GM21576 (cell line): ENCODE results near the gene SELENBP1.
A peak's percentile ranks its signal among the peaks of the same experiment; 100 is the strongest.
"Not testable (repeated sequence)": the region's sequence is repeated elsewhere in the genome, so short reads cannot be mapped to it uniquely, and the experiment has no call there.

Experiments
- ATAC-seq: cut with Tn5 transposase; IDR thresholded peaks from one replicate; pipeline ENCODE4 v1.9.1; 2021; ENCODE audit warnings: mild to moderate bottlenecking, moderate library complexity; ENCODE audit not compliant: unreplicated experiment

Gene SELENBP1

DNA sequence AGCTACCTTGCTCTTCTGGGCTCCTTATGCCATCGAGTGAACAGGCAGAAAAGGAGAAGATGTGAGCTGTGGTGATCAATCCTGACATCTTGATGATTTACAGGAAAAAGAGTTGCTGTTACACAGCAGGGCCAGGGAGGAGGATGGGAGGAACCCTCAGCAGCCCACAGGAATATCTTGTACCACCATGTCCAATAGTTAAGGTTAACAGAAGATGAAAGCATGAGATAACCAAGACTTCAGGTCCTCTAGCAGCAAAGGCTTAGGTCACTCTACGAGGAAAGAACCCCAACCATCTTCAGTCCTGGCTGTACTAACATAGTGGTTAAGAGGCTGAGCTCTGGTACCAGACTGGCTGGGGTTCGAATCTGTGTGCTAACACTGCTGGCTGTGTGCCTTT lies 12.1 kb upstream of the SELENBP1 start:
- ATAC-seq: no peak

GRCh38 chr1:151377150-151377884 lies 4.8 kb upstream of the SELENBP1 start:
- ATAC-seq: no peak

DNA sequence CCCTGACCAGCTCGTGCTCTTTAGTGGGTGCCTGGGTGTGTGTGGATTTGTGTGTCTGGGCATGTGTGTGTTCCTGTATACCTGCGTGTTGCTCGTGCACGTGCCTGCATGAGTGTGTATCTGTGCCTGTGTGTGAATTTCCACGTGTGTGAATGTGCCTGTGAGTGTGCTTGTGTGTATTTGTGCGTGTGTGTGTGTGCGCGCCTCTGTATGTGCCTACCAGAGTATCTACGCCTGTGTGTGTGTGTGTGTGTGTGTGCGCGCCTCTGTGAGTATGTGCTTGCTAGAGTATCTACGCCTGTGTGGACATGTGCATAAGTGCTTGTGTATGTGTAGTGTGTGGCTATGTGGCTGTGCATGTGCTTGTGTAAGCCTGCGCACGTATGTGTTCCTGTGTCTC lies 691 bp upstream of the SELENBP1 start:
- no peak for ATAC-seq

DNA sequence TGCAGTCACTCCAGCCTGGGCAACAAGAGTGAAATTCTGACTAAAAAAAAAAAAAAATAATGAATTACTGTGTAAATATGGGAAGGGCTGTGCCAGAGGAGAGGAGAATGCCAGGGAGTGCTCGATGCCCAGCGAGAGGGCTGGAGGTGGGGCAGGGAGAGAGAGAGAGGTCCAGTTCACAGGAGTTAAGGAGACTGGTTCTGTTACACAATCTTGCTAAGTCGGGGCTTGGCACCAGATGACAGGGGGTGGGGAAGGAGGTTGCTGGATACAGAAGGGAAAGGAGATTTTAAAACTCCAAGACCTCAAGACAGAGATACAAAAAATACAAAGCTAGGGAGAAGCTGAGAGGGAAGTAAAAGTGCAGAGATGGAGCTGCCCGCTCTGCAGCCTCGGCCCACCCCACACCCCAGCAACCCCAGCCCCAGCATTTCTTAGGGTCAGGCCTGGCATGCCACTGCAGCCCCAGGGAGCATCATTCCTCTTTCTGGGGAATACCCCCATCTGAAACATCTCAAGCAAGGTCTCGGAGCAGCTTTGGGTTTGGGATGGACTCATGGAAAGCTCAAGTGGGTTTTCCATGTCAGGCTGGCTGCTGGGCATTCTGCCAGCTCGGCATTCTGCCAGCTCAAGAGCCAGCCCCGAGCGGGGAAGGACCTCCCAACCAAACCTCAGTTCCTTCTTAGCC lies 991 bp downstream of the SELENBP1 start:
- ATAC-seq: no peak

DNA sequence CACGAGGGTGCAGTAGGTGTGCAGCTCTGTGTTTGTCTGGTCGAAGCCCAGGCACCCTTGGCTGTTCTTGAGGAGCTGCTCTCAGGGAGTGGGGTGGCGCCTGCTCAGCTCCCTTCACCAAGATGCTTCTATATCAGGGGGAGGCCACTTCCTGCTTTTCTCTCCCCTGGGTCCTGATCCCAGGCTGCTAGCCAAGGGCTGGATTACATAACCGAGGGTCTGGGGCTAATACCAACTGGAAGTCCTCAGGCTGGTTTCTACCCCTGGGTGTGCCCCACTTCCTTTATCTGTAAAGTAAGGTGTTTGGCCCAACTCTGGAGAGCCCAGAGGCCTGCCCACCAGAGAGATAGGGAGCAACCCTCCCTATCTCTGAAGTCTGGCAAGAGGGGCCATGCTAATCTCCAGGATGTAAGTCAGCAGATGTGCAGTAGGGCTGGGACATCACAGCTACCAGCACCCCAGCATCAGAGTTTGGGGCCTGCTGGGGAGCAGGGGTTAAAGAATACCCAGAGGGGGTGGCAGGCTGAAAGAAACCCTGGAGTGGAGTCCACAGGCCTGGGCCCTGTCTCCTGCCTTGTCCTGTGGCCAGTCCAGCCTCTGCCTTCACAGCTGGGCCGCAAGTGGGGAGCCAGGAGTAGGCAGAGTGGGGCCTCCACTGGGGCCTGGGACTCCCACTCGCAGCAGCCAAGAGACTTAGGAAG lies 2.1 kb downstream of the SELENBP1 start:
- no peak for ATAC-seq

GRCh38 chr1:151369621-151370048 lies 2.9 kb downstream of the SELENBP1 start:
- no peak for ATAC-seq

DNA sequence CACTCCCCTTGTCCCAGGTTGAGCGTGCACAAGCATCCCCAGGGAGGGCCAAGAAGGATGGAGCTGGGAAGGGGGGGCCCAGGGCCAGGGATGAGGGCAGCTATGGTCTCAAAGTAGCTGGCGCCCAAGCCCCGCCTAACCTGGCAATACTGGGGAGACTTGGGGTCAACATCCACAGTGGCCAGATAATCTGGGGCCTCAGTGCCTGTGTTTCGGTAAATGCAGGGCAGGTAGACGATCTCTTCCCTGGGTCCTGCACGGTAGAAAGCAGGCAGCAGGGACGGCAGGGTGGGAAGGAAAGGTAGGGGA lies 3.2 kb downstream of the SELENBP1 start:
- no peak for ATAC-seq

GRCh38 chr1:151368393-151369301 lies 3.9 kb downstream of the SELENBP1 start:
- no peak for ATAC-seq

DNA sequence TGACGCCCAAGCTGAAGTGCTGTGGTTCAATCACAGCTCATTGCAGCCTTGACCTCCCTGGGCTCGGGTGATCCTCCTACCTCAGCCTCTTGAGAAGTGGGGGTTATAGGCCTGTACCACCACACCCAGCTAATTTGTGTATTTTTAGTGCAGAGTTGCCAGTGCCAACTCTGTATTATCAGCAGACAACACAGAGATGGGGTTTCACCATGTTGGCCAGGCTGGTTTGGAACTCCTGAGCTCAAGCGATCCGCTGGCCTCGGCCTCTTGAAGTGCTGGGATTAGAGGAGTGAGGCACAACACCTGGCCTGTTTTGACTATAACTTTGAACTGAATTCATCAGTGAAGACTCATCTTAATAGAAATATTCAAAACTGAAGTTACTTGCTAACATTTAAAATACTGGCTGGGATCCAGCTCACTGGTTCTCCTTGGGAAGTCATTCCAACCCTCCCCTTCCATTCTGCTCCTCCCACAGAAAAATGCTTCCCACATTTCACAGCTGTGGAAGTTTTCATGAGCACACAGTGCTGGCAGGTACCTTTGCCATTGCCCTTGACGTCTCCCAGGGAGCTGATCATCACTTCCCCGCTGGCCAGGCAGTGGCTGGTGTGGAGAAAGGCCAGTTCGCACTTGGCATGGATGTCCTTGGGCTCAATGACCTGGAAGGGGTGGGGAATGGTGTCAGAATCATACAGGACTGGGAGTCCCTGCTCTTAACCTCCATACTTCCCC lies 4.7 kb downstream of the SELENBP1 start:
- ATAC-seq: no peak

GRCh38 chr1:151364996-151365395 lies 7.5 kb downstream of the SELENBP1 start:
- ATAC-seq: no peak

DNA sequence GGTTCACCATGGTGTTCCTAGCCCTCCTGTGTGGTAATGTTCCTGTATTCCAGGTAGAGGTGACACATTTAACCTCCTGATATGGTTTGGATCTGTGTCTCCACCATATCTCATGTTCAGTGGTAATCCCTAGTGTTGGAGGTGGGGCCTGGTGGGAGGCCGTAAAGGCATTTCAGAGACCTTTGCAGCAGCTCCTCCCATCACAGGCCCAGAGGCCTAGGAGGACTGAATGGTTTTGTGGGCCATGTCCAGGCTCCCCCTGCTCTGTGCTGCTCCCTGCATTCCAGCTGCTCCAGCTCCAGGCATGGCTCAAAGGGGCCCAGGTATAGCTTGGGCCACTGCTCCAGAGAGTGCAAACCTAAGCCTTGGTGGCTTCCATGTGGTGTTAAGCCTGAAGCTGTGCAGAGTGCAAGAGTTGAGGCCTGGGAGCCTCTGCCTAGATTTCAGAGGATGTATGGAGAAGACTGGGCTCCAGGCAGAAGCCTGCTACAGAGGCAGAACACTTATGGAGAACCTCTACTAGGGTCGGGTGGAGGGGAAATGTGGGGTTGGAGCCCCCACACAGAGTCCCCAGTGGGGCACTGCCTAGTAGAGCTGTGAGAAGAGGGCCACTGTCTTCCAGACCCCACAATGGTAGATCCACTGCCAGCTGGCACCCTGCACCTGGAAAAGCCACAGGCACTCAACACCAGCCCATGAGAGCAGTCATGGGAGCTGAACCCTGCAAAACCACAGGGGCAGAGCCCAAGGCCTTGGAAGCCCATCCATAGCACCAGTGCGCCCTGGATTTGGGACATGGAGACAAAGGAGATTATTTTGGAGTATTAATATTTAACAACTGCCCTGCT lies 10.0 kb downstream of the SELENBP1 start:
- ATAC-seq: no peak

GRCh38 chr1:151361883-151362282 lies 10.6 kb downstream of the SELENBP1 start:
- ATAC-seq: no peak

GRCh38 chr1:151356696-151357095 lies 15.8 kb downstream of the SELENBP1 start:
- ATAC-seq: no peak

- ATAC-seq: no peak
These were observed 20.3 kb downstream of the SELENBP1 start for GRCh38 chr1:151352021-151352718.

GRCh38 chr1:151350323-151350722 lies 22.2 kb downstream of the SELENBP1 start:
- ATAC-seq: not testable (repeated sequence)

GRCh38 chr1:151347523-151348246 lies 24.8 kb downstream of the SELENBP1 start:
- ATAC-seq: no peak

- ATAC-seq: peak; percentile 87
These were observed 25.6 kb downstream of the SELENBP1 start, which contains the start of gene RFX5 for GRCh38 chr1:151346769-151347522. Gene RFX5, minus strand, starts transcription at chr1:151347252. Its CDS starts 932 bp downstream, at chr1:151346320.
